ENCODE data around the gene IRGC. TPM values are rescaled to one million over a fixed set of nuclear protein-coding genes. Genes with fewer than 3 reads are reported as not detected.

Gene IRGC
- total and polyA plus RNA-seq, 9 of the 15 experiments (the other 6 are each of a cell fraction or from before 2014, with no cell fraction given) = not detected

DNA sequence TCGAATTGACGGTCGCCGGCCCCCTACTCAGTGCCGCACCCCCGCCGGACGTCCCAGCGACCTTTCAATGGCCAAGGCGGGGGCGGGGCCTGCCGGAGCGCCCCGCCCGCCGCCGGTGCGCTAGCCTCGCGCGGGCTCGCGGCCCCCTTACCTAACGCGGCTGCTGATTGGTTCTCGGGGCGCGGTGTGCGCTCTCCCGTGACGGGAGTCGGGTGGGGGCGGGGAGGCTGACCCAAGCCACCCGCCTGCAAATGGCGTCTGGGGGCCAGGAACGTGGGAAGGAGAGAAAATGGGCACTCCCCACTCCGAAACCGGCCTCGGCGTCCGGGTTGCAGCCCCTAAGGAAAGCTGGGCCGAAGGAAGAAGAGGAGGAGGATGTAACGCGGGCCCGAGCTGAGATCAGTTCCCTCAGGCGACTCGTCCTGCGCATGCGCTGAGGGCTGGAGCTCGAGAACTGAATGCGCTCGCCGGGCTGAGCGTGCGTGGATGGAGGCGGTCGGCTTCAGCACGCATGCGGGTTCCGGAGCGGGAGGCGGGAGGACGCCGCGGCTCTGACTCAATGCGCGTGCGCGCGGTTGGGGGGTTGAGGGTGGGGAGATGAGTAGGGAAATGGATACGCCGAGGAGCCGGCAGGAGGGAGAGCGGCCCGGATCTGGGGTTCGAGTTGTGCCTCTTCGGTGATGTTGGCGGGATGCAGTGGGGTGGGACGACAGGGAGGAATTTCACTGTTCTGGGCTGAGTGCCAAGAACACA is 38.8 kb downstream of the IRGC start, which contains the start of gene SMG9 (continued):
- TF ChIP-seq ZBTB26 (CRISPR knock-in tag; IDR thresholded peaks at IDR 0.05) (peak; percentile 72; the same call in 1 of the 2 replicates), SAFB (IDR thresholded peaks at IDR 0.05; ENCODE audit: borderline replicate concordance, low read depth, low read length) (peak; percentile 84; the same call in 1 of the 2 replicates), BRD4 (IDR thresholded peaks at IDR 0.05) (no peak), SIX5 (IDR thresholded peaks at IDR 0.05; ENCODE audit: borderline replicate concordance in 1 of 2, insufficient read depth in 1 of 2, low read depth in 1 of 2, low read length in 2 of 2) (no peak), HOMEZ (CRISPR knock-in tag; IDR thresholded peaks at IDR 0.05) (no peak), ZNF778 (CRISPR knock-in tag; IDR thresholded peaks at IDR 0.05) (no peak), ZNF140 (CRISPR knock-in tag; IDR thresholded peaks at IDR 0.05) (no peak), PTBP1 (IDR thresholded peaks at IDR 0.05; ENCODE audit: low read depth, low read length) (no peak), ZNF668 (CRISPR knock-in tag; IDR thresholded peaks at IDR 0.05) (no peak), NRF1 (conservative IDR thresholded peaks at IDR 0.05 in 1 of 2, IDR thresholded peaks at IDR 0.05 in 1 of 2) (peak; percentile 100), ZNF354B (CRISPR knock-in tag; IDR thresholded peaks at IDR 0.05) (no peak)
- TF ChIP-seq, protein P1, sequence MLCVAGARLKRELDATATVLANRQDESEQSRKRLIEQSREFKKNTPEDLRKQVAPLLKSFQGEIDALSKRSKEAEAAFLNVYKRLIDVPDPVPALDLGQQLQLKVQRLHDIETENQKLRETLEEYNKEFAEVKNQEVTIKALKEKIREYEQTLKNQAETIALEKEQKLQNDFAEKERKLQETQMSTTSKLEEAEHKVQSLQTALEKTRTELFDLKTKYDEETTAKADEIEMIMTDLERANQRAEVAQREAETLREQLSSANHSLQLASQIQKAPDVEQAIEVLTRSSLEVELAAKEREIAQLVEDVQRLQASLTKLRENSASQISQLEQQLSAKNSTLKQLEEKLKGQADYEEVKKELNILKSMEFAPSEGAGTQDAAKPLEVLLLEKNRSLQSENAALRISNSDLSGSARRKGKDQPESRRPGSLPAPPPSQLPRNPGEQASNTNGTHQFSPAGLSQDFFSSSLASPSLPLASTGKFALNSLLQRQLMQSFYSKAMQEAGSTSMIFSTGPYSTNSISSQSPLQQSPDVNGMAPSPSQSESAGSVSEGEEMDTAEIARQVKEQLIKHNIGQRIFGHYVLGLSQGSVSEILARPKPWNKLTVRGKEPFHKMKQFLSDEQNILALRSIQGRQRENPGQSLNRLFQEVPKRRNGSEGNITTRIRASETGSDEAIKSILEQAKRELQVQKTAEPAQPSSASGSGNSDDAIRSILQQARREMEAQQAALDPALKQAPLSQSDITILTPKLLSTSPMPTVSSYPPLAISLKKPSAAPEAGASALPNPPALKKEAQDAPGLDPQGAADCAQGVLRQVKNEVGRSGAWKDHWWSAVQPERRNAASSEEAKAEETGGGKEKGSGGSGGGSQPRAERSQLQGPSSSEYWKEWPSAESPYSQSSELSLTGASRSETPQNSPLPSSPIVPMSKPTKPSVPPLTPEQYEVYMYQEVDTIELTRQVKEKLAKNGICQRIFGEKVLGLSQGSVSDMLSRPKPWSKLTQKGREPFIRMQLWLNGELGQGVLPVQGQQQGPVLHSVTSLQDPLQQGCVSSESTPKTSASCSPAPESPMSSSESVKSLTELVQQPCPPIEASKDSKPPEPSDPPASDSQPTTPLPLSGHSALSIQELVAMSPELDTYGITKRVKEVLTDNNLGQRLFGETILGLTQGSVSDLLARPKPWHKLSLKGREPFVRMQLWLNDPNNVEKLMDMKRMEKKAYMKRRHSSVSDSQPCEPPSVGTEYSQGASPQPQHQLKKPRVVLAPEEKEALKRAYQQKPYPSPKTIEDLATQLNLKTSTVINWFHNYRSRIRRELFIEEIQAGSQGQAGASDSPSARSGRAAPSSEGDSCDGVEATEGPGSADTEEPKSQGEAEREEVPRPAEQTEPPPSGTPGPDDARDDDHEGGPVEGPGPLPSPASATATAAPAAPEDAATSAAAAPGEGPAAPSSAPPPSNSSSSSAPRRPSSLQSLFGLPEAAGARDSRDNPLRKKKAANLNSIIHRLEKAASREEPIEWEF (CRISPR knock-in tag; IDR thresholded peaks at IDR 0.05) = no peak

Measured in K562 (cell line).